Panc1 (cell line): ENCODE results near the gene TESK1. TPM values are rescaled to one million over a fixed set of nuclear protein-coding genes. Genes with fewer than 3 reads are reported as not detected.

ENCODE experiments used
- ATAC-seq: fragments of 200-7000 bp; cut with Tn5 transposase; 2 replicates; pipeline ENCODE4 v1.9.1; 2020; ENCODE audit warnings: mild to moderate bottlenecking, moderate library complexity
- BruUV-seq: library from RNA; stranded (reverse); fragments of 400-500 nt; replicated peaks from 2 replicates; lab custom pipeline; 2021; lab: Mats Ljungman, UMichigan
- CTCF ChIA-PET: fragments of 300-600 bp; sonication (Branson Sonifier 250); formaldehyde crosslinking; loops from one replicate; lab custom pipeline; 2022; ENCODE audit warnings: antibody characterized with exemption; lab: Charles Lee
- POLR2A ChIA-PET: fragments of 300-600 bp; sonication (Branson Sonifier 250); formaldehyde crosslinking; loops from one replicate; lab custom pipeline; 2022; ENCODE audit warnings: antibody characterized with exemption; lab: Charles Lee
- DNase-seq: peaks from one replicate; pipeline ENCODE4 v3.0.0-alpha.2; 2010; ENCODE audit warnings: low read depth, low spot score
- H3K27ac ChIP-seq: 2 replicates; pipeline ENCODE4 v1.5.1; 2011; ENCODE audit warnings: mild to moderate bottlenecking, low read length, inconsistent platforms
- H3K27me3 ChIP-seq: fragments of 200-500 bp; sonication (Bioruptor generic); 2 replicates; pipeline ENCODE4 v1.6.0; 2014; ENCODE audit warnings: low read length, inconsistent platforms; ENCODE audit not compliant: control insufficient read depth, insufficient read depth
- H3K36me3 ChIP-seq: fragments of 200-500 bp; sonication (Bioruptor generic); 2 replicates; pipeline ENCODE4 v1.5.1; 2014; ENCODE audit warnings: inconsistent platforms, mild to moderate bottlenecking, low read length, moderate library complexity; ENCODE audit not compliant: control insufficient read depth, insufficient read depth
- H3K4me1 ChIP-seq: 2 replicates; pipeline ENCODE4 v1.5.1; 2011; ENCODE audit warnings: inconsistent platforms, mild to moderate bottlenecking, low read length, moderate library complexity; ENCODE audit not compliant: control insufficient read depth, insufficient read depth
- H3K4me3 ChIP-seq, 2 experiments: 2 replicates each; pipeline ENCODE4 v1.5.1; 2011 to 2012; ENCODE audit warnings: low read depth in 2 of 2, low read length in 2 of 2, mild to moderate bottlenecking in 2 of 2, inconsistent platforms in 1 of 2, moderate library complexity in 1 of 2
- H3K9me3 ChIP-seq: fragments of 200-500 bp; sonication (Bioruptor generic); 2 replicates; pipeline ENCODE4 v1.5.1; 2014; ENCODE audit warnings: low read depth, mild to moderate bottlenecking, inconsistent platforms, low read length, moderate library complexity; ENCODE audit not compliant: control insufficient read depth, insufficient read depth
- CTCF ChIP-seq: fragments of 450-650 bp; IDR thresholded peaks from 2 replicates; pipeline ENCODE4 v1.5.1; 2017; ENCODE audit warnings: mild to moderate bottlenecking
- POLR2AphosphoS5 ChIP-seq: IDR thresholded peaks from 2 replicates; pipeline ENCODE4 v1.6.1; 2012; ENCODE audit warnings: mild to moderate bottlenecking, low read depth, low read length, moderate library complexity
- SIN3A ChIP-seq: IDR thresholded peaks from 2 replicates; pipeline ENCODE4 v1.6.1; 2012; ENCODE audit warnings: low read depth, mild to moderate bottlenecking, low read length, moderate library complexity, borderline replicate concordance; ENCODE audit not compliant: insufficient read depth
- TCF7L2 ChIP-seq: IDR thresholded peaks from 2 replicates; pipeline ENCODE4 v1.6.1; 2011; ENCODE audit warnings: mild to moderate bottlenecking, low read depth, low read length, inconsistent platforms
- in situ Hi-C: cut with HindIII; loops from 2 replicates; pipeline ENCODE4 v1.10.0; 2016; ENCODE audit warnings: low sequenced_read_pairs, low pct_unique_long_range_greater_than_20kb
- intact Hi-C: fragments of 100-400 bp; cut with micrococcal nuclease; formaldehyde crosslinking; loops from one replicate; pipeline ENCODE4 v1.10.0; 2022; ENCODE audit not compliant: unreplicated experiment
- total RNA-seq: library from RNA; stranded (reverse); gene quantifications from one replicate; pipeline ENCODE4 v1.2.1, GENCODE V29; 2021; ENCODE audit not compliant: unreplicated experiment
- TF ChIP-seq, protein P1 (sequence below), 2 experiments: IDR thresholded peaks; 2 replicates each; pipeline ENCODE4 v1.6.1; 2011 to 2012; ENCODE audit warnings: low read depth in 2 of 2, control low read depth in 1 of 2, low read length in 1 of 2, mild to moderate bottlenecking in 1 of 2, moderate library complexity in 1 of 2; ENCODE audit not compliant: insufficient read depth in 1 of 2

TESK1 gene
- total RNA-seq, 1 experiment from 2014 or later: 55.0 TPM

DNA sequence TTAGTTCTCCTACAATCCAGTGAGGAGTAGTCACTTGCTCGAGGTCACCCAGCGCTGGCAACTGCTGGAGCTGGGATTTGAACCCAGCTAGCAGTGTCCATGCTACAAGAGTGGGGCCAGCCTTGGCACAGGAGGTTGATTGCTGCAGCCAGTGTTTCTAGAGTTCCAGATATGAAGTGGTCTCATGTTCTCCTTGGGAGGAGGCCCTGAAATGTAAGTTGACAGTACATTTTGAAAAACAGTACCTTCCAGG, 53.8 kb downstream of the TESK1 start:
- Histone ChIP-seq H3K36me3 (peaks cover 3% of the 10 kb centered on the region), H3K4me3 (peak overlapping the region; percentile 64 to 70), H3K9me3 (no peaks in the 10 kb centered on the region), H3K27me3 (no peaks in the 10 kb centered on the region), H3K27ac (peak overlapping the region; percentile 94), H3K4me1 (peaks cover 49% of the 10 kb centered on the region)
- DNase-seq: no peak
- BruUV-seq: no TSS peak
- ChIA-PET POLR2A (interaction anchor here (0.7 to 1.6 kb wide), 5 partner anchors 21 to 74 kb away, joined by 3 to 4 read pairs (median 3); partner anchors contain the start of genes CREB3 and TLN1), CTCF (interaction anchor here (0.8 to 1.0 kb wide), 3 partner anchors 9 to 74 kb away, joined by 3 to 4 read pairs (median 4); partner anchors contain the start of genes CREB3 and TLN1)
- intact Hi-C loops: loop anchor here (5.0 to 10.0 kb wide), 3 partner anchors 33 to 156 kb away; partner anchors contain the start of genes HINT2 and SPAG8
- in situ Hi-C loops: no loop called here
- ATAC-seq: peak; percentile 32
- TF ChIP-seq POLR2AphosphoS5 (no peak), SIN3A (no peak), TCF7L2 (no peak), CTCF (no peak)
- TF ChIP-seq, protein P1, sequence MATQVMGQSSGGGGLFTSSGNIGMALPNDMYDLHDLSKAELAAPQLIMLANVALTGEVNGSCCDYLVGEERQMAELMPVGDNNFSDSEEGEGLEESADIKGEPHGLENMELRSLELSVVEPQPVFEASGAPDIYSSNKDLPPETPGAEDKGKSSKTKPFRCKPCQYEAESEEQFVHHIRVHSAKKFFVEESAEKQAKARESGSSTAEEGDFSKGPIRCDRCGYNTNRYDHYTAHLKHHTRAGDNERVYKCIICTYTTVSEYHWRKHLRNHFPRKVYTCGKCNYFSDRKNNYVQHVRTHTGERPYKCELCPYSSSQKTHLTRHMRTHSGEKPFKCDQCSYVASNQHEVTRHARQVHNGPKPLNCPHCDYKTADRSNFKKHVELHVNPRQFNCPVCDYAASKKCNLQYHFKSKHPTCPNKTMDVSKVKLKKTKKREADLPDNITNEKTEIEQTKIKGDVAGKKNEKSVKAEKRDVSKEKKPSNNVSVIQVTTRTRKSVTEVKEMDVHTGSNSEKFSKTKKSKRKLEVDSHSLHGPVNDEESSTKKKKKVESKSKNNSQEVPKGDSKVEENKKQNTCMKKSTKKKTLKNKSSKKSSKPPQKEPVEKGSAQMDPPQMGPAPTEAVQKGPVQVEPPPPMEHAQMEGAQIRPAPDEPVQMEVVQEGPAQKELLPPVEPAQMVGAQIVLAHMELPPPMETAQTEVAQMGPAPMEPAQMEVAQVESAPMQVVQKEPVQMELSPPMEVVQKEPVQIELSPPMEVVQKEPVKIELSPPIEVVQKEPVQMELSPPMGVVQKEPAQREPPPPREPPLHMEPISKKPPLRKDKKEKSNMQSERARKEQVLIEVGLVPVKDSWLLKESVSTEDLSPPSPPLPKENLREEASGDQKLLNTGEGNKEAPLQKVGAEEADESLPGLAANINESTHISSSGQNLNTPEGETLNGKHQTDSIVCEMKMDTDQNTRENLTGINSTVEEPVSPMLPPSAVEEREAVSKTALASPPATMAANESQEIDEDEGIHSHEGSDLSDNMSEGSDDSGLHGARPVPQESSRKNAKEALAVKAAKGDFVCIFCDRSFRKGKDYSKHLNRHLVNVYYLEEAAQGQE (IDR thresholded peaks at IDR 0.05; ENCODE audit: insufficient read depth in 1 of 2, low read depth in 2 of 2, low read length in 1 of 2): no peak

DNA sequence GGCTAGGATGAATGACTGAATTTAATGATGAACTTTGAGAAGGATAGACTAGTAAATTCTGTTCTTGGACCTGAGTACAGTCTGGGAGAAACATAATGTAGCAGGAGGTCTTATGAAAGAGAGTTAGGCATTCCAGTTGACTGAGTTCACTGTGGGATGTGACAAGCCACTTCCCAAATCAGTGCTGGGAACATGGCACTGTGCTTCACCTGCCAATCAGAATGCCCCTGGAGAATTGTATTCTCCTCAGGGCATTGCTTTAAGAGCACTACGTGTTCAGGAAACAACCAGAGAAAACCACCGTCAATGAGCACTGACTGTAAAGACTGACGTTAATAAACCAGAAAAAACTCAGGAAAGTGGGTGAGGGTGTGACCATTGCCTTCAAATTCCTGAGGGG, 54.3 kb downstream of the TESK1 start:
- TF ChIP-seq SIN3A: no peak
- TF ChIP-seq, protein P1 (IDR thresholded peaks at IDR 0.05; ENCODE audit: insufficient read depth in 1 of 2, low read depth in 2 of 2, low read length in 1 of 2): no peak
- no peak for TF ChIP-seq POLR2AphosphoS5
- TF ChIP-seq TCF7L2: no peak
- TF ChIP-seq CTCF: no peak
- peaks cover 3% of the 10 kb centered on the region for H3K36me3 ChIP-seq
- H3K27ac ChIP-seq: peak overlapping the region; percentile 94
- CTCF ChIA-PET: interaction anchor here (0.8 to 1.0 kb wide), 3 partner anchors 8 to 73 kb away, joined by 3 to 4 read pairs (median 4); partner anchors contain the start of genes CREB3 and TLN1
- POLR2A ChIA-PET: interaction anchor here (0.7 to 0.9 kb wide), 2 partner anchors 20 to 37 kb away, joined by 3 read pairs; no protein-coding TSS in a partner anchor
- no peak for ATAC-seq
- in situ Hi-C loops (no loop called here), intact Hi-C loops (loop anchor here (5.0 to 10.0 kb wide), 3 partner anchors 33 to 155 kb away; partner anchors contain the start of genes HINT2 and SPAG8)
- no TSS peak for BruUV-seq
- H3K27me3 ChIP-seq: no peaks in the 10 kb centered on the region
- peak overlapping the region; percentile 64 to 70 for H3K4me3 ChIP-seq
- H3K9me3 ChIP-seq: no peaks in the 10 kb centered on the region
- peaks cover 54% of the 10 kb centered on the region for H3K4me1 ChIP-seq
- no peak for DNase-seq
